Hypothalamus (tissue), 51 donors: Measurements from ENCODE around the gene TSPOAP1.

ENCODE experiments used
- DNase-seq, 51 donors: peaks; one replicate each; lab custom pipeline; 2025; lab: John Stamatoyannopoulos, UW

TSPOAP1 gene

DNA sequence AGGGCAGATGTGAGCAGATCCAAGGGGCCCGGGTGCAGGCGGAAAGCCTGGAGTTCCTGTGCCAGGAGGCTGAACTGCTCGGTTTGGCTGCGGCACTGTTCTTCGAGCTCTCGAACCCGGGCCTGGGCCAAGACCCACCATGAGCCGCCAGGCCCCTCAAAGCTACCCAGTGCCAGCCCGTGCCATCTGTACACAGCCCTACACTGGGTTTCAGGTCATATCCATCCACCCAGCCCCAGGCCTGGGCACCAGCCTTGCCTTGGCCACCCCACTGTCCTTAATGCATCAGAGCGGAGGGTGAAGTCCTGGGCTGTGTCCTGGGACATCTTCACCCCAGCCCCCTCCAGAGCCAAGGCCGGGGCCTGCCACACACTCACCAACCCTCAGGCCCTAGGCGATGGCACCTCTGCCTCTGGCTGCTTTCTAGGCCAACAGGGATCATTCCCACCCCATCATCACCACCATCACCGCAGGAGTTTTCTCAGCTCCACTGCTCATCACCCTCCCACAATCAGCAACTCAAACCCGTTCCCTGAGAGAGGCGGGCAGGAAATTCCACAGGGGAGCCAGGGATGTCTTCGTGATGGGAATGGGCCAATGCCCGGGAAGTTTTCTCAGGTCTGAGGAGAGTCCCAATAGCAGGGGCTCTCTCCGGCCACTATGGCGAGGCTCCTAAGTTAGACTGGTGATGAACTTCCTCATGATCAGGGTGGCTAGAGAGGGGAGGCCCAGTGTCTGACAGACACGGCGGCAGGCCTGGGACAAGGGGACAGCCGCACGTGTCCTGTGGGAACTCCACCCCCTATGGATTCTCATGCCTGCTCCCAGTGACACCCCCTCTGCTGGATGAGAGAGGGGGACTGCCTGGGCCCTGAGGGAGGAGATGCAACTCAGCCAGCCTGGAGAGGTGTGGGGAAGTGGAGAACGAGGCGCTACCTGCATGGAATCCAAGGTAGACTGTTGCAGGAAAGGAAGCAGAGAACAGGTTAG lies 9.1 kb downstream of the TSPOAP1 start:
- DNase-seq: no peak

DNA sequence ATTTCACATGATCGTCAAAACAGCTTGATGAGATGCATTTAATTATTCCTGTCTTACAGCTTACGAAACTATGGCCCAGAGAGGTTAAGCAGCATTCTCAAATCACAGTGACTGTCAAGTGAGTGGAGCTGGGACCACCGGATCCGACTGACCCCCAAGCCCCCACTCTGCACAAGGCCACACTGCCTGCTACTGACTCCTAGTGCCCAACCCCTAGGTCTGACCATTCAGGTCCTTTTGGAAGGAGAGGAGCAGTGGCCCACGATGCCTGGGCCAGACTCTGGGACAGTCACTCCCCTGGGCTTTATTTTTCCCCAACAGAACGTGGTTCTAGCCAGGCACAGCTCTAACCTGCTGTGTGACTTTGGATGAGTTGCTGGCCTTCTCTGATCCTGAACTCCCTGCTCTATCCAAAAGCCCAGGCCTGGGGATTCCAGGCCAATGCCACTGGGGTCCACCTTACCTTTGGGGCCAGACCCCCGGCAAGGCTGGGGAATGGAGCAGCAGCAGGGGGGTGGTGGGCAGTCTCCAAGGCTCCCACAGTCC lies 9.9 kb downstream of the TSPOAP1 start:
- no peak for DNase-seq

DNA sequence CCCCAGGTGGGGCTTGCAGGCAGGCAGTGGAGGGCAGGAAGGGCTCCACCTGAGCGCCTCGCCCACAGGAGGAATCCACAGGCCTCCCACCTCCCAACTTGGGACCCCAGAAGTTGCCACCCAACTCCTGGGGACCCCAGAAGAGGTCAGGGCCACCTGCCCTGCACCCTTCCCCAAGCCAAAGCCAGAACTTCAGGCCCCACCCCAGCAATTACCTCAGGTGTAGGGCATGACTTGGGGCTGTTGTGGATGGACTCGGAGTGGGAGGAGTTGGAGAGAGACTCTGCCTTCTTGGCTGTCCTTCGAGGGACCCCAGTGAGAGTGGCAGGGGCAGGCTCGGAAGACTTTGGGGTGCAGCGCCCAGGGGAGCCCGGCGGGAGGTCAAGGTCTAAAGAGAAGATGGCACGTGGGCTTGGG lies 10.5 kb downstream of the TSPOAP1 start:
- DNase-seq: no peak

DNA sequence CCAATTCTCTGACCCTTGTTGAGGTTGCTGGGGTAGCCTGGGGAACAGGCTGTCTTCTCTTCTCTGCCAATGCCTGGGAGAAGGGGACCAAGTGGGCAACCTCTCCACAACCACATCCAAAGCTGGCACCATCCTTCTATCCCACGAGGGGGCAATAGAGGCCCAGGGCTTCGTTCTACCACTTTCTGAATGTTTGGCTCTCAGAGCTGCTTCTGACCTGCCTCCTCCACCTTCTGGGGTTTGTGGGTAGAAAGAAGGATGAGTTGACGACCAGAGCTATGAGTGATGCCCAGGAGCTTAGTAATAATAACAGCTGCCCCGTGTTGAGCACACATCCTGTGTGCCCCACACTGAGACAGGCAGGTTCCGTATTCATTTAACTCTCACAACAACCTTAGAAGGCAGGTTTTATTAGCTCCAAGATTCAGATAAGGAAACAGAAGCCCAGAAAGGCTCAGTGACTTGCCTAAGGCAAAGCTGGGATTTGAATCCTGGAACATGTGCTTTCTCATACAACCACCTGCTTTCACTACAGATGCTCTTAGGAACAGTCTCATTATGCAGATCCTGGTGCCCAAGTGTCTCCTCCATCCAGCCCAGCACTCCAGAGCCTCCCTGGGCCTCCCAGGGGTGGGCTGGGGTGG lies 11.1 kb downstream of the TSPOAP1 start:
- DNase-seq: peak in 2 of 51 donors; percentile 13 to 48

DNA sequence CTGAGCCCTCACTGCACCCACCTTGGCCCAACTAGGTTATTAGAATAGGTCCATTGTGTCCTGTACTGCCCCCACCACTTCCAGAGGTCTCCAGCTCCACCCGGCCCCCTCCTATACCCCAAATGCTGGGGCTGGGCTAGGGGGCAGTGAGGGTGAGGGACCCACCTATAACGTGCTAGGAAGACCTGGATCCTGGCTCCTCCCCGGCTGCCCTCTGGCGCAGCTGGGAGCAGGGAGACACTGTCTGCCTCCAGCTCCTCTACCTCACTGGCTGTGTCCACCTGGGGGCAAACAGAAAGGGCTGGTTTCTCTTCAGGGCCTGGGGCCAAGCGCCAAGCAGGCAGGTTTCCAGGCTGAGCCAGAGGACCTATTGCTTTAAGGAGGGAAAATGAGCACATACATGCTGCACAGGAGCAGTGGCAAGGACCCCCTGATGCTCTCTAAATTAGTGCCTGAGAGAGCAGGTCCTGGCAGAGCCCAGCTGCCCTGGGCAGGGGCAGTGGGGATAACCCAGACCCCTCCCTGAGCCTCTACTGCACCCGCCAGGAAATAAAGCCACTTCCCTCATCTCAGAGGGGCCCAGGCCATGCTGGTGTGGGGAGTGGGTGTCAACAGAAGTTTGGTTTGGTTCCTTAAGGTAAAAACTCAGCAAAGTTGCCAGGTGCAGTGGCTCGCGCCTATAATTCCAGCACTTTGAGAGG lies 12.2 kb downstream of the TSPOAP1 start:
- DNase-seq: no peak

- no peak for DNase-seq
These were observed 12.8 kb downstream of the TSPOAP1 start for GRCh38 chr17:58315750-58316149.

DNA sequence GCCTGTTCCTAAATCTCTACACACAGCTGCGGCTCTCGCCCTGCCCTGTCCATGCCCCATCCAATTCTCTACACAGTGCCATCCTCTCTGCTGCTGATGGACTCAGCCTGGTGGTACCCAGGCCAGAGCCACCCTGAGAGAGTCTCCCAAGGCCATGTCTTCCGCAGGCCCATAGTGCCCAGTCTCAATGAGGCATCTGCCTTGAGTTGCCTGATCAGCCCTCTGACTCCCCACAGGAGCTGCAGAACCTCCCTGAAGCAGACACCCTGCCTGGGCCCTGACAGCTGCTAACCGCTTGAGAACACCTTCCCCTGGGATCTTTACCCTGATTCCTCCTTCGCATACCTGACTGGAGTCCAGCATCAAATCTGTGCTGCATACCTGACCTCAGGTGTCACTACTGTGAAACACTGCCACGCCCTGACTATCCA lies 13.3 kb downstream of the TSPOAP1 start:
- no peak for DNase-seq

GRCh38 chr17:58314706-58315015 lies 13.9 kb downstream of the TSPOAP1 start:
- no peak for DNase-seq

DNA sequence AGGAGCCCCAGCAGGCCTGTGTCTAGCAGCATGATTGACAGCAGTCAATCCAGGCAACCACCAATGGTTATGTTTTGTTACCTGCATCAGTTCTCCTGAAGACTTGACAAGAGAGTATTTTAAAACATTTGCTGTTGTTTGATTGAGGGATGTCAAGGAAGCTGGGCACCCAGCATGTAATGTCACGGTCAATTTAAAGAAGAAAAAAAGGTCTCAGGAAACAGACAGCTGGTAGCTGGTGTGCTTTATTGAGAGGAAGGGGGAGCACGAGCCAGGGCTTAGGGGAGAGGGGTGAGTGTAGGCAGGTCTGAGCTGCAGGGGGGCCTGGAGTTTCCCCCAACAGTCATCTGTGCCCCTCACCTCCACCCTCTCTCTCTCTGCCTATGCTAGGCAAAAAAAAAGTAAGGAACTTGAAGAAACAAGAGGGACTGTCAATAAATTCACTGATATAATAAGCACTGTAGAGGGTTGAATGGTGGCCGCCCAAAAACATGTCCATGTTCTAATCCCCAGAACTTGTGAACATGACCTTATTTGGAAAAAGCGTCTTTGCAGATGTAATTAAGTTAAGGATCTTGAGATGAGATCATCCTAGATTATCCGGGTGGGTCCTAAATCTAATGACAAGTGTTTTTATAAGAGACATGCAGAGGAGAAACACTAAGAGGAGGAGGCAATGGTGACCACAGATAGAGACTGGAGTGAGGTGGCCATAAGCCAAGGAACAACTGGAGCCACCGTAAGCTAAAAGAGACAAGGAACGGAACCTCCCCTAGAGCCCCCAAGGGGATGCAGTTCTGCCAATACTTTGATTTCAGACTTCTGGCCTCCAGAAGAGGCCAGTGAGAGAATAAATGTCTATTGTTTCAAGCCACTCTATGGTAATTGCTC lies 14.5 kb downstream of the TSPOAP1 start:
- DNase-seq: no peak

- DNase-seq: no peak
These were observed 15.8 kb downstream of the TSPOAP1 start for GRCh38 chr17:58312829-58313228.

- no peak for DNase-seq
These were observed 16.5 kb downstream of the TSPOAP1 start for GRCh38 chr17:58312021-58312630.

DNA sequence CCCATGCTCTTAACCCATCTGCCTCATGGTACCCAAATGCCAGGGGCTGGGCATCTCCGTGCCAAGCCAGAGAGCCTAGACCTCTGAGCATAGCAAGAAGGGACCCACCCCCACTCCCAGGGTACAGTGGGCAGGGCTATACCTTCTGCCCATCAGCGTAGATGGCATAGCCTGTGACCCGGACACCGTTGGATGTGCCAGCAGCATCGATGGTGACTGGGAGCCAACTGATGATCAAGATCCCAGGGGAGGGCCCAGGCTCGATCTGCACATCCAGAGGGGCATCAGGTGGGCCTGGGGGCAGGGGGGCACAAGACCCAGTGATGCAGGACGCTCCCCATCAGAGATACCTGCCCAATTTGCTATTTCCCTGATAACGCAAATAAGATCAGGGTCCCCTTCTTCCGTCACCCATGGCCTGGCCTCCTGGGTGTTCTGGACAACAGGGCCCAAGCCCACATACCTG lies 17.1 kb downstream of the TSPOAP1 start:
- DNase-seq: no peak

DNA sequence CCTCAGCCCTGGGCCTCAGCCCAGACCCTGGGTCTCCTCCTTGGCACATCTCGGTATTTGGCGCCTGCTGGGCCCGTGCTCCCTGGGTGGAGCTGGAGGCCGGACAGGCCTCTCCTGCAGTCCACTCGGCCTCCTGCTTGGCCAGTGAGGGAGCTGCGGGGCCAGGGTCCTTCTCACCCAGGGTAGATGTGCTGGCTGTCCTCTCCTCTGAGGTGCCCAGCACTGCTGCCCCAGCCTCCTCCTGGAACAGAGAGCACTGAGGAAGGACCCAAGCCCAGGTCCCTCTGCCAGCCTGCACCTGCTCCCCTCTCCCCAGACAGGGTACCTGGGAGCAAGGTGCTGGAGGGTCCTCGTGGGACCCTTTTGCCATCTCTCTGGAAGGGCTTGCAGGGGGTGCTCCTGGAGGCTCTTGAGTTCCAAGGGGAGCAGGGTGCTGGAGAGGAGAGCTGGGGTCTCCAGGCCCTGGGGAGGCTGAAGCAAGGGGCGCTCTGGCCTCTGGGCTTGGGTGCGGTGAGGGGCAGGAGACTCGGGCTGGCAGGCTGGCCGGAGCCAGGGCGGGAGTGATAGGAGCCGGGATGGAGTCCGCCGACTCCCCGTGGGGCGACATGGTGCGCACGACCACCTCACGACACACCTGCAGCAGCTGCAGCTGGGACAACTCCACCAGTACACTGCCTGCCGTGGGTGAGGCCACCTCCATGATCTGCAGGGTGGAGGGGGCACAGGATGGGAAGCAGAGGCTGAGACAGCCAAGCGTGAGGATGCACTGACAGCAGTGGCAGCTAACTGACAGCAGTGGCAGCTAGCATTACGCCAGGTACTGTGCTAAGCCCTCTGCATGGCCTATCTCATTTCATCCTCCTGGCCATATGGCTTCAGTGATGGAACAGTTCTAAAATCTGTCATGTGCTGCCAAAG lies 17.8 kb downstream of the TSPOAP1 start:
- no peak for DNase-seq

DNA sequence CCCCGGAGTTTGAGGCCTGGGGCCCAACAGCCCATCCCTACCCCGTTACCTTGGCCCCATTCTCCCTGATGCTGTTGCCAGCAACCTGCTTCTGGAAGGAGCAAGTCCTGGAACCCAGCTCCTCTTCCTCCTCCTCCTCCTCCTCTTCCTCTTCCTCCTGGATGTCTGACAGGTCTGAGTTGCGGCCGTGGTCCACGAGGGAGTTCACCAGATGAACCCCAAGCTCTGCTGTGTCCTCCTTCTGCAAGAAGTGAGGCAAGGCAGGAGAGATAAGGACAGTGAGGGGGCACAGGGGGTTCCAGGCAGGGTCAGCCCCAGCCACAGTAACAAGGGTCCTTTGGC lies 18.7 kb downstream of the TSPOAP1 start:
- no peak for DNase-seq

GRCh38 chr17:58308985-58309917 lies 19.3 kb downstream of the TSPOAP1 start:
- DNase-seq: no peak

DNA sequence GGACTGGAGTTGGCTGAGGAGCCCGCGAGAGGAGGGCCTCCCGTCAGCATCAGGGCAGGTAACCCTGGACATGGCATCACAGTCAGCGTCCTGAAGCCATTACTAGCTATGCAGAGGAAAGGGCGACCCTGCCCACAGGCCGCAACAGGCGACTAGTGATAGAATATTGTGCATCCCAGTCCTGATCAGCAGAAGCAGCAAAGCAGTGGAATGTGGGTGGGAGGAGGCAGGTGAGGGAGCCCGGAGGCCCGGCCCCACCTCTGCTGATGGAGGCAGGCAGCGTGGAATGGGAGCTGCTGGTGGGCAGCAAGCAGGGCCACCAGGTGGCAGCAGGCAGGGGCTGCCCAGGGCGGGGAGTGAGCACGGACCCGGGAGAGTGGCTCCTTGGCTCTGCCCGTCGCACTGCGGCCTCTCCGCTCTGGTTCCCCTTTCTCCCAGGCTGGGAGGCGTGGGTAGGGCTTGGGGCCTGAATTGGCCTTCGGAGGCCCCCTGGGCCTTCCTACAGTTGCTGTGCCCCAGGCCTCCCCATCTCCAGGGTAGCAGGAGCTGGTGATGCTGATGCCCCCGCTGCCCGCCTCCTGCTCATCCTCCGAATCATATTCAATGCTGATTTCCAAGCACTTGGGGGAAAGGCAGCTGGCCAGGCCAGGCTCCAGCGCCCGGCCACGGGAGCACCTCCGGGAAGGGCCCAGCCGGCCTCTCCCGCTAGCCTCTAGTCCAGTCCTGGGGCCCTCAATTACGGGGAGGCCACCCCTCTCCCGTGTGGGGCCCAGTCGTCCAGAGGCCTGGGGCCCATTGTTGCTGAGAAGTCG lies 20.2 kb downstream of the TSPOAP1 start:
- DNase-seq: no peak
